Testis (tissue), 5 donors: Measurements from ENCODE around the gene DCUN1D4. TPM values are rescaled to one million over a fixed set of nuclear protein-coding genes. Genes with fewer than 3 reads are reported as not detected.

Experiments used
- DNase-seq: peaks from one replicate; pipeline ENCODE4 v3.0.0-alpha.2; 2019
- H3K27ac ChIP-seq, 2 donors: fragments of 200-600 bp; sonication (generic); one replicate each; pipeline ENCODE4 v1.5.1; 2019
- H3K27me3 ChIP-seq: fragments of 200-600 bp; sonication (generic); one replicate; pipeline ENCODE4 v1.5.1; 2019
- H3K36me3 ChIP-seq: fragments of 200-600 bp; sonication (generic); one replicate; pipeline ENCODE4 v1.5.1; 2017; ENCODE audit warnings: low read depth; ENCODE audit errors: missing control alignments
- H3K4me1 ChIP-seq: fragments of 200-600 bp; sonication (generic); one replicate; pipeline ENCODE4 v1.5.1; 2019
- H3K4me3 ChIP-seq, 2 donors: fragments of 200-600 bp; sonication (generic); one replicate each; pipeline ENCODE4 v1.5.1; 2017 to 2019
- H3K9me3 ChIP-seq: fragments of 200-600 bp; sonication (generic); one replicate; pipeline ENCODE4 v1.5.1; 2017
- POLR2A ChIP-seq: fragments of 450-650 bp; IDR thresholded peaks from one replicate; pipeline ENCODE4 v1.6.1; 2017; ENCODE audit warnings: antibody characterized with exemption, mild to moderate bottlenecking, moderate library complexity
- WGBS, 2 donors: methylation state at CpG; one replicate each; pipeline ENCODE4 v1.1.5; 2018; 5-methylcytosine and 5-hydroxymethylcytosine counted together
- intact Hi-C: fragments of 100-400 bp; cut with DNase I; formaldehyde crosslinking; loops from one replicate; pipeline ENCODE4 v1.15.1; 2023; ENCODE audit warnings: low total_unique reads
- long read RNA-seq, 2 donors: transcript quantifications; one replicate each; lab custom pipeline, GENCODE V29; 2026
- polyA plus RNA-seq: library from polyadenylated mRNA; stranded (reverse); fragments of 350-450 nt; fragmentation: Illumina TruSeq; extraction: RNeasy Lipid Tissue Mini Kit (QIAGEN cat#74804); gene quantifications from one replicate; pipeline ENCODE4 v1.2.3, GENCODE V29; 2014; ENCODE audit warnings: low read depth, low replicate concordance; ENCODE audit not compliant: insufficient read depth
- total RNA-seq, 2 donors: library from RNA; depleted of rRNA; stranded (reverse); fragments of >200 nt; gene quantifications; one replicate each; pipeline ENCODE4 v1.2.3, GENCODE V29; 2016
- TF ChIP-seq, protein P1 (sequence below), 3 experiments: fragments of 450-650 bp in 2 of 3; fragments of 200-600 bp in 1 of 3; sonication (generic) in 1 of 3; IDR thresholded peaks; one replicate each; pipeline ENCODE4 v1.5.1; 2016 to 2019; ENCODE audit warnings: antibody characterized with exemption in 3 of 3, mild to moderate bottlenecking in 2 of 3, moderate library complexity in 1 of 3

Gene DCUN1D4
- total RNA-seq (10 to 100 TPM; 74.1 to 81.9 TPM), polyA plus RNA-seq (57.7 TPM)
- long read RNA-seq, donor 1, full-length matches to known transcripts: 3 of 3 reads
- long read RNA-seq, donor 1, partial matches to known transcripts: 0 of 3 reads
- long read RNA-seq, donor 1, other reads (novel, unspliced or antisense): 0 of 3 reads
- long read RNA-seq, donor 2, full-length matches to known transcripts: 13 of 13 reads
- long read RNA-seq, donor 2, partial matches to known transcripts: 0 of 13 reads
- long read RNA-seq, donor 2, other reads (novel, unspliced or antisense): 0 of 13 reads

DNA sequence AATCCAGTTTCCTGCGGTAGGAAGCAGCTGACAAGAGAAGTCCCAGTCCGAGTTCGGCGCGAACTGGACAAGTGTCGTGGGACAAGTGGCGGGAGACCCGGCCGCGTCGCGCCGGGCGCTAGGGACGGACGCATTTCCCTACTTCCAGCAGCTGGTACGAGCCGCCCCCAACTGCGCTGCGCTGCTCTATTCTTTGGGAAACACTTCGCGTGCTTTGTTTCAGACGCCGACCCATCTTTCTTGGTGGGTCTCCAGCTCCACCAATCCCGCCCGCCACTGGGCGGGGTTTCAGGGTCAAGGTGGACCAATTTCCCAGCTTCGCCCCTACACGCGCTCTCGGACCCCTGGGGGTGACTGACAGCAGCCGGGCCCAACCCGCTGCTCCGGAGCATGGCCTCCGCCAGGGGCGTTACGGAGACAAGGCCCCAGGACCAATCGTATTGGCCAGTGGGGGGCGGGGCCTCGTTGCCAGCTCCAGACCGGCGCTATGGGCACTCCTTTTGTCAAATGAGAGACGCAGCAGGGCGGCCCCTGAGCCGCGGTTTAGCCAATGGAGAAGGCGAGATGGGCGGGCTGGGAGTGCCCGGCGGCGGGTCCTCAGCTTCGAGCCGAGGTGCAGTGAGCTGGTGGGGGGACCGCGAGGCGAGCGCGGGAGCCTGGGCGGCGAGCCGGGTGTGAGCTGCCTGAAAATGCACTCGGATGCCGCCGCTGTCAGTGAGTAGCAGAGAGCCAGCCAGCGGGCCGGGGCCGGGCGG lies at the start of gene DCUN1D4:
Gene DCUN1D4, plus strand, starts transcription at position 600 of the 755 bp plus-strand sequence. Its CDS starts 90 bp downstream, at position 690.
- Histone ChIP-seq H3K4me1 (peaks cover 3% of the 10 kb centered on the region), H3K27me3 (no peaks in the 10 kb centered on the region), H3K4me3 (peak within 1 kb of the TSS; percentile 86 to 93), H3K36me3 (no peaks in the 10 kb centered on the region), H3K9me3 (no peaks in the 10 kb centered on the region), H3K27ac (peak within 1 kb of the TSS; percentile 93 to 95)
- peak; percentile 49 for TF ChIP-seq POLR2A
- TF ChIP-seq, protein P1, sequence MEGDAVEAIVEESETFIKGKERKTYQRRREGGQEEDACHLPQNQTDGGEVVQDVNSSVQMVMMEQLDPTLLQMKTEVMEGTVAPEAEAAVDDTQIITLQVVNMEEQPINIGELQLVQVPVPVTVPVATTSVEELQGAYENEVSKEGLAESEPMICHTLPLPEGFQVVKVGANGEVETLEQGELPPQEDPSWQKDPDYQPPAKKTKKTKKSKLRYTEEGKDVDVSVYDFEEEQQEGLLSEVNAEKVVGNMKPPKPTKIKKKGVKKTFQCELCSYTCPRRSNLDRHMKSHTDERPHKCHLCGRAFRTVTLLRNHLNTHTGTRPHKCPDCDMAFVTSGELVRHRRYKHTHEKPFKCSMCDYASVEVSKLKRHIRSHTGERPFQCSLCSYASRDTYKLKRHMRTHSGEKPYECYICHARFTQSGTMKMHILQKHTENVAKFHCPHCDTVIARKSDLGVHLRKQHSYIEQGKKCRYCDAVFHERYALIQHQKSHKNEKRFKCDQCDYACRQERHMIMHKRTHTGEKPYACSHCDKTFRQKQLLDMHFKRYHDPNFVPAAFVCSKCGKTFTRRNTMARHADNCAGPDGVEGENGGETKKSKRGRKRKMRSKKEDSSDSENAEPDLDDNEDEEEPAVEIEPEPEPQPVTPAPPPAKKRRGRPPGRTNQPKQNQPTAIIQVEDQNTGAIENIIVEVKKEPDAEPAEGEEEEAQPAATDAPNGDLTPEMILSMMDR (IDR thresholded peaks at IDR 0.05): peak; percentile 32 to 63 (median 53)
- WGBS, 2 donors: 0 to 1% methylated on average over 25 to 66 of the region's 68 CpGs
- DNase-seq: peak; percentile 100
- intact Hi-C loops: no loop called here

DNA sequence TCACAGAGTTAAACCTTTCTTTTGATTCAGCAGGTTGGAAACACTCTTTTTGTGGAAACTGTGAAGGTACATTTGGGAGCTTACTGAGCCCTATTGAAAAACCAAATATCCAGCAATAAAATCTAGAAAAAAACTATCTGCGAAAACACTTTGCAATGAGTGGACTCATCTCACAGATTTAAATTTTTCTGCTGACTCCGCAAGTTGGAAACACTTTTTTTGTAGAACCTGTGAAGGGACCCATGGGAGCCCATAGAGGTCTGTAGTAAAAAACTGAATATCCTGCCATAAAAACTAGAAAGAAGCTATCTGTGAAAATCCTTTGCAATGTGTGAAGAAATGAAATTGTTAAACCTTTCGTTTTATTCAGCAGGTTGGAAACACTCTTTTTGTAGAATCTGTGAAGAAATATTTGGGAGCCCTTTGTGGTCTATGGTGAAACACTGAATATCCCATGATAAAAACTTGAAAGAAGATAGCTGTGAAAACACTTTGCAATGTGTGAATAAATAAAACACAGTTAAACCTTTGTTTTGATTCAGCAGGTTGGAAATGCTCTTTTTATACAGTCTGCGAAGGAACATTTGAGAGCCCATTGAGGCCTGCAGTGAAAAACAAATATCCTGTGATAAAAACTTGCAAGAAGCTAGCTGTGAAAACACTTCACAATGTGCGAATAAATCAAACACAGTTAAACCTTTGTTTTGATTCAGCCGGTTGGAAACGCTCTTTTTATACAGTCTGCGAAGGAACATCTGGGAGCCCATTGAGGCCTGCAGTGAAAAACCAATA lies 22.3 kb upstream of the DCUN1D4 start:
- no peak for TF ChIP-seq POLR2A
- TF ChIP-seq, protein P1 (IDR thresholded peaks at IDR 0.05): no peak
- Histone ChIP-seq H3K4me1 (no peaks in the 10 kb centered on the region), H3K27ac (no peak overlapping the region), H3K36me3 (no peaks in the 10 kb centered on the region), H3K27me3 (no peaks in the 10 kb centered on the region), H3K9me3 (no peaks in the 10 kb centered on the region), H3K4me3 (no peak overlapping the region)
- no peak for DNase-seq
- WGBS, 2 donors: 73 to 83% methylated on average over 8 of the region's 8 CpGs
- intact Hi-C loops: no loop called here

DNA sequence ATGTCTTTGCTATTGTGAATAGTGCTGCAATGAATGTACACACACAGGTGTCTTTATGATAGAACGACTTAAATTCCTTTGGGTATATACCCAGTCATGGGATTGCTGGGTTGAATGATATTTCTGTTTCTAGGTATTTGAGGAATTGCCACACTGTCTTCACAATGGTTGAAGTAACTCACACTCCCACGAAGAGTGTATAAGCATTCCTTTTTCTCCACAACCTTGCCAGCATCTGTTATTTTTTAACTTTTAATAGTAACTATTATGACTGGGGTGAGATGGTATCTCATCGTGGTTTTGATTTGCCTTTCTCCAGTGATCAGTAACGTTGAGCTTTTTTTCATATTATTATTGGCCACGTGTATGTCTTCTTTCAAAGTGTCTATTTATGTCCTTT lies 17.6 kb upstream of the DCUN1D4 start:
- WGBS, 2 donors: 51 to 57% methylated on average over 5 of the region's 5 CpGs
- H3K27me3 ChIP-seq: no peaks in the 10 kb centered on the region

DNA sequence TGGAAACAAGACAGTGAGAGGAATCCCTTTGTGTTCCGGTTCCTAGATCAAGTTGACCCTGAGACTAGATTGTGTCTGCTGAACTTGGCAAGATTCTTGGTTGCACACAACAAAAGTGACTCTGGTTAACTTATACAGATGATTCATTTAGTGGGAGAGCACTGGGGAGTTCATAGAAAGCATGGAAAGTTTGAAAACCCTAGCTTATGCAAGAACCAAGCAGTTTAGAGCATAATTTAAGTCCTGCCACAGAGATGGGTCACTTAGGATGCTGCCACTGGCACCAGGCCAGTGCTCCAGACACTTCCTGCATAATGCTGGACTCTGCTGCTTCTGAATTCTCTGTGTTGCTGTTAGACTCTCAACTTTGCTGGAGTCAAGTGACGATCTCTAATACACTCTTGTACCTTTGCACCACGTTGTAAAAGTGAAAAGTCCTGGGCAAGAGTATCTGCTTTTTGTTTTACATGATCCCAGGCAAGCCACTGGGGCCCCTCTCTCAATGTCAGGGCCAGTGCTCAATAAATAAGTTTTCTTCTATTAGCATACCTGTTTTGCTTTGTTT lies 12.7 kb upstream of the DCUN1D4 start:
- H3K27me3 ChIP-seq: no peaks in the 10 kb centered on the region
- no peak for TF ChIP-seq POLR2A
- TF ChIP-seq, protein P1 (IDR thresholded peaks at IDR 0.05): no peak
- no peak overlapping the region for H3K4me3 ChIP-seq
- 56 to 68% methylated on average over 3 of the region's 3 CpGs for WGBS, 2 donors
- H3K4me1 ChIP-seq: no peaks in the 10 kb centered on the region
- intact Hi-C loops: no loop called here
- H3K27ac ChIP-seq: no peak overlapping the region
- no peaks in the 10 kb centered on the region for H3K36me3 ChIP-seq
- no peak for DNase-seq
- H3K9me3 ChIP-seq: no peaks in the 10 kb centered on the region

More for the DNA sequence above, 17.6 kb upstream of the DCUN1D4 start:
- H3K9me3 ChIP-seq: no peaks in the 10 kb centered on the region
- H3K4me3 ChIP-seq: no peak overlapping the region
- TF ChIP-seq, protein P1 (IDR thresholded peaks at IDR 0.05): no peak
- TF ChIP-seq POLR2A: no peak
- intact Hi-C loops: no loop called here
- no peaks in the 10 kb centered on the region for H3K4me1 ChIP-seq
- H3K27ac ChIP-seq: no peak overlapping the region
- H3K36me3 ChIP-seq: no peaks in the 10 kb centered on the region
- no peak for DNase-seq
